Natural killer cell (primary cell): ENCODE measurements around the gene SASH3. TPM values are rescaled to one million over a fixed set of nuclear protein-coding genes. Genes with fewer than 3 reads are reported as not detected.

Source experiments
- ATAC-seq, 3 donors: fragments of 150-1000 bp in 2 of 3; fragments of 200-7000 bp in 1 of 3; cut with Tn5 transposase; 1 replicate in 1 of 3; 2 replicates in 2 of 3; pipeline ENCODE4 v1.10.0; 2021; ENCODE audit warnings: mild to moderate bottlenecking in 2 of 3, moderate library complexity in 2 of 3
- DNase-seq, 2 donors: peaks; one replicate each; pipeline versions ENCODE4 v3.0.0 to v3.0.0-alpha.2; 2013 to 2021; ENCODE audit warnings: mixed read lengths in 1 of 2
- H3K27ac ChIP-seq: one replicate; pipeline ENCODE4 v1.5.1; 2013; ENCODE audit warnings: mild to moderate bottlenecking, low read length
- H3K27me3 ChIP-seq: one replicate; pipeline ENCODE4 v1.6.1; 2013; ENCODE audit warnings: low read length; ENCODE audit not compliant: control insufficient read depth, insufficient read depth
- H3K36me3 ChIP-seq: one replicate; pipeline ENCODE4 v1.6.1; 2013; ENCODE audit warnings: low read length; ENCODE audit not compliant: control insufficient read depth, insufficient read depth
- H3K4me1 ChIP-seq: one replicate; pipeline ENCODE4 v1.6.1; 2013; ENCODE audit warnings: low read length; ENCODE audit not compliant: control insufficient read depth, insufficient read depth
- H3K4me3 ChIP-seq: one replicate; pipeline ENCODE4 v1.5.1; 2013; ENCODE audit warnings: low read length
- H3K9me3 ChIP-seq: one replicate; pipeline ENCODE4 v1.6.1; 2013; ENCODE audit warnings: low read length; ENCODE audit not compliant: control insufficient read depth, insufficient read depth
- H3K27ac Mint-ChIP-seq, 2 donors: one replicate each; pipeline ENCODE4 v1.8.0; 2022; ENCODE audit warnings: mild to moderate bottlenecking in 2 of 2, mixed read lengths in 2 of 2, moderate library complexity in 1 of 2
- H3K27me3 Mint-ChIP-seq, 2 donors: one replicate each; pipeline ENCODE4 v1.8.0; 2022; ENCODE audit warnings: low read depth in 2 of 2, mixed read lengths in 2 of 2
- H3K36me3 Mint-ChIP-seq: one replicate; pipeline ENCODE4 v1.8.0; 2022; ENCODE audit warnings: mixed read lengths
- H3K4me1 Mint-ChIP-seq, 2 donors: one replicate each; pipeline ENCODE4 v1.8.0; 2022; ENCODE audit warnings: mixed read lengths in 2 of 2
- H3K4me3 Mint-ChIP-seq: one replicate; pipeline ENCODE4 v1.8.0; 2022; ENCODE audit warnings: mild to moderate bottlenecking, moderate library complexity, mixed read lengths
- H3K9me3 Mint-ChIP-seq, 2 donors: one replicate each; pipeline ENCODE4 v1.8.0; 2022; ENCODE audit warnings: mixed read lengths in 2 of 2
- CTCF ChIP-seq: fragments of 200-600 bp; IDR thresholded peaks from one replicate; pipeline ENCODE4 v1.8.0; 2022; ENCODE audit warnings: antibody characterized with exemption
- WGBS: methylation state at CpG from one replicate; pipeline ENCODE4 v1.1.7; 2013; ENCODE audit warnings: missing lambda C conversion rate; ENCODE audit not compliant: insufficient coverage; 5-methylcytosine and 5-hydroxymethylcytosine counted together
- intact Hi-C: fragments of 100-400 bp; cut with micrococcal nuclease; formaldehyde crosslinking; loops from one replicate; pipeline ENCODE4 v1.14.2; 2022
- total RNA-seq, 4 donors: library from RNA; stranded (reverse); fragments of 120-200 nt in 1 of 4; gene quantifications; one replicate each; pipeline versions ENCODE4 v1.2.3 to v1.2.4, GENCODE V29; 2013 to 2022

Gene SASH3
- total RNA-seq, 3 donors from 2014 or later (not counting 1 experiment from before 2014, with no cell fraction given) = 356 to 403 (median 392) TPM

- peaks cover 26% of the 10 kb centered on the region for H3K36me3 ChIP-seq
- TF ChIP-seq CTCF = no peak
- no peaks in the 10 kb centered on the region for H3K27me3 ChIP-seq
- no peak for ATAC-seq
- no peak overlapping the region for H3K4me3 ChIP-seq
- H3K4me1 ChIP-seq = peaks cover 13% of the 10 kb centered on the region
- Mint-ChIP-seq H3K36me3 (no peaks in the 10 kb centered on the region), H3K4me3 (no peak overlapping the region), H3K27me3 (no peaks in the 10 kb centered on the region), H3K4me1 (peaks cover 21 to 22% of the 10 kb centered on the region in 2 donors), H3K27ac (peak overlapping the region; percentile 52 to 77), H3K9me3 (no peaks in the 10 kb centered on the region)
- DNase-seq = no peak
- H3K9me3 ChIP-seq = no peaks in the 10 kb centered on the region
- H3K27ac ChIP-seq = no peak overlapping the region
- WGBS = no CpG with 5 or more reads among the region's 4 CpGs
- intact Hi-C loops = no loop called here
These were observed 20.4 kb downstream of the SASH3 start for GRCh38 chrX:129800186-129800585.

- ATAC-seq (no peak), DNase-seq (no peak)
- H3K36me3 Mint-ChIP-seq = no peaks in the 10 kb centered on the region
- peaks cover 17 to 22% of the 10 kb centered on the region in 2 donors for H3K4me1 Mint-ChIP-seq
- Histone ChIP-seq H3K27ac (no peak overlapping the region), H3K36me3 (peaks cover 5% of the 10 kb centered on the region), H3K4me1 (peaks cover 10% of the 10 kb centered on the region), H3K9me3 (no peaks in the 10 kb centered on the region), H3K27me3 (no peaks in the 10 kb centered on the region), H3K4me3 (no peak overlapping the region)
- WGBS = no CpG with 5 or more reads among the region's 1 CpG
- H3K4me3 Mint-ChIP-seq = no peak overlapping the region
- intact Hi-C loops = no loop called here
- no peak for TF ChIP-seq CTCF
- no peaks in the 10 kb centered on the region for H3K27me3 Mint-ChIP-seq
- H3K27ac Mint-ChIP-seq = no peak overlapping the region
- no peaks in the 10 kb centered on the region for H3K9me3 Mint-ChIP-seq
These were observed 23.1 kb downstream of the SASH3 start for GRCh38 chrX:129802863-129803262.

GRCh38 chrX:129804806-129805205, 25.1 kb downstream of the SASH3 start:
- no peak for TF ChIP-seq CTCF
- intact Hi-C loops = no loop called here
- H3K36me3 ChIP-seq = no peaks in the 10 kb centered on the region
- Mint-ChIP-seq H3K27ac (no peak overlapping the region), H3K27me3 (no peaks in the 10 kb centered on the region), H3K9me3 (no peaks in the 10 kb centered on the region), H3K36me3 (no peaks in the 10 kb centered on the region), H3K4me1 (peaks cover 16 to 21% of the 10 kb centered on the region in 2 donors), H3K4me3 (no peak overlapping the region)
- no peaks in the 10 kb centered on the region for H3K27me3 ChIP-seq
- H3K9me3 ChIP-seq = no peaks in the 10 kb centered on the region
- WGBS = 76% methylated on average over 2 of the region's 4 CpGs
- no peak for DNase-seq
- H3K4me3 ChIP-seq = no peak overlapping the region
- H3K27ac ChIP-seq = no peak overlapping the region
- H3K4me1 ChIP-seq = no peaks in the 10 kb centered on the region
- ATAC-seq = no peak

- H3K27ac Mint-ChIP-seq = peak overlapping the region in 1 of 2 donors; percentile 36
- no peaks in the 10 kb centered on the region for H3K27me3 Mint-ChIP-seq
- 100% methylated on average over 1 of the region's 2 CpGs for WGBS
- ATAC-seq = no peak
- Histone ChIP-seq H3K4me3 (no peak overlapping the region), H3K27ac (no peak overlapping the region), H3K27me3 (no peaks in the 10 kb centered on the region), H3K4me1 (no peaks in the 10 kb centered on the region), H3K36me3 (no peaks in the 10 kb centered on the region), H3K9me3 (no peaks in the 10 kb centered on the region)
- no peak for TF ChIP-seq CTCF
- H3K4me3 Mint-ChIP-seq = no peak overlapping the region
- peaks cover 10 to 15% of the 10 kb centered on the region in 2 donors for H3K4me1 Mint-ChIP-seq
- no peaks in the 10 kb centered on the region for H3K9me3 Mint-ChIP-seq
- intact Hi-C loops = no loop called here
- no peaks in the 10 kb centered on the region for H3K36me3 Mint-ChIP-seq
- no peak for DNase-seq
These were observed 28.5 kb downstream of the SASH3 start for GRCh38 chrX:129808158-129808828.
